Dendritic cell treated with granulocyte-macrophage colony-stimulating factor and Interleukin-4, amounts not matched to agents 40 ng/mL and 50 ng/mL, for 4 days (primary cell): ENCODE results near the gene NECTIN2.
"Not testable (repeated sequence)": the region's sequence is repeated elsewhere in the genome, so short reads cannot be mapped to it uniquely, and the experiment has no call there.

ENCODE experiments used
- H3K27ac Mint-ChIP-seq: one replicate; pipeline ENCODE4 v1.8.0; 2022; ENCODE audit warnings: mild to moderate bottlenecking, mixed read lengths
- H3K27me3 Mint-ChIP-seq: one replicate; pipeline ENCODE4 v1.8.0; 2022; ENCODE audit warnings: mild to moderate bottlenecking, mixed read lengths
- H3K36me3 Mint-ChIP-seq: one replicate; pipeline ENCODE4 v1.8.0; 2022; ENCODE audit warnings: low read depth, mixed read lengths
- H3K4me1 Mint-ChIP-seq: one replicate; pipeline ENCODE4 v1.8.0; 2022; ENCODE audit warnings: low read depth, mixed read lengths
- H3K4me3 Mint-ChIP-seq: one replicate; pipeline ENCODE4 v1.8.0; 2022; ENCODE audit warnings: mild to moderate bottlenecking, moderate library complexity, mixed read lengths
- H3K9me3 Mint-ChIP-seq: one replicate; pipeline ENCODE4 v1.8.0; 2022; ENCODE audit warnings: mixed read lengths
- intact Hi-C: fragments of 100-400 bp; cut with micrococcal nuclease; formaldehyde crosslinking; loops from one replicate; pipeline ENCODE4 v1.15.0; 2022

Gene NECTIN2

DNA sequence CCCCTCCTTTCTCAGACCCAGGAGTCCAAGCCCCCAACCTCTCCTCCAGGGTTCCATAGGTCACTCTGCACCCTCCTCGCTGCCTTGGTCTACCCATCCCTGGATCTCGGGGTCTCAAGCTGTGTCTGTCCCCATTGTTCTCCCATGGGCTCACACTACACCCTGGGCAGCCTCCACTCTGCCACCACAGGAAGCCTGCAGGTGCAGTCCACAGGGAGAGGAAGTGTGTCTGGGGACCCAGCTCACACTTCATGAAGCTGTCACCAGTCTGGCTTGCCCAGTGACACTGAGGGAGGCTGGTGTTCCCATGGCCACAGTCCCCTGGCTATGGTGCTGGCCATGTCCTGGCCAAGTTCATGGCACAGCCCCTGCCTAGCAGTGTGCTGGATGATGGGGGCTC, 5.3 kb downstream of the NECTIN2 start:
- intact Hi-C loops = no loop called here
- Mint-ChIP-seq H3K36me3 (peaks cover 41% of the 10 kb centered on the region), H3K4me1 (peaks cover 78% of the 10 kb centered on the region), H3K27me3 (no peaks in the 10 kb centered on the region), H3K4me3 (no peak overlapping the region), H3K27ac (peak overlapping the region; percentile 12), H3K9me3 (no peaks in the 10 kb centered on the region)

DNA sequence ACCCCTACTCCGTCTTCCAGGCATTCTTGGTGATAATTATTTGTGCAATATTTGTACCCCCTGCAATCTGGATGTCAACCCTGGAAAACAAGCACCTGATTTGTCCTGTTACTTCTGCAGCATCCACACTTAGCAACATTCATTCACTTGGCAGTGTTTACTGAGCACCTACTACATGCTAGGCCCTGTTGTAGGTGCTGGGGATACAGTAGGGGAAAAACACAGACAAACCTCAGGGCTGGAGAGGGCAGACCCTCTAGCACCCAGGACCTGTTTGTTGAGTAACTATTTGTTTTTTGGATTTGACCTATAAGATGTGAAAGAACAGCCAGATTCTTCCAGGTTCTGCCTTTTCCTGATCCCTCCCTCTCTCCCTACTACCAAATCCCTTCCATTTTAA, 9.5 kb downstream of the NECTIN2 start:
- Mint-ChIP-seq H3K27me3 (no peaks in the 10 kb centered on the region), H3K4me3 (no peak overlapping the region), H3K9me3 (no peaks in the 10 kb centered on the region), H3K27ac (peak overlapping the region; percentile 90), H3K4me1 (peaks cover 58% of the 10 kb centered on the region), H3K36me3 (peaks cover 47% of the 10 kb centered on the region)
- intact Hi-C loops = no loop called here

- Mint-ChIP-seq H3K27me3 (no peaks in the 10 kb centered on the region), H3K4me3 (peak overlapping the region; percentile 54), H3K36me3 (peaks cover 49% of the 10 kb centered on the region), H3K27ac (peak overlapping the region; percentile 90), H3K4me1 (peaks cover 49% of the 10 kb centered on the region), H3K9me3 (no peaks in the 10 kb centered on the region)
- intact Hi-C loops = no loop called here
Observed at GRCh38 chr19:44856421-44857083, 10.5 kb downstream of the NECTIN2 start.

DNA sequence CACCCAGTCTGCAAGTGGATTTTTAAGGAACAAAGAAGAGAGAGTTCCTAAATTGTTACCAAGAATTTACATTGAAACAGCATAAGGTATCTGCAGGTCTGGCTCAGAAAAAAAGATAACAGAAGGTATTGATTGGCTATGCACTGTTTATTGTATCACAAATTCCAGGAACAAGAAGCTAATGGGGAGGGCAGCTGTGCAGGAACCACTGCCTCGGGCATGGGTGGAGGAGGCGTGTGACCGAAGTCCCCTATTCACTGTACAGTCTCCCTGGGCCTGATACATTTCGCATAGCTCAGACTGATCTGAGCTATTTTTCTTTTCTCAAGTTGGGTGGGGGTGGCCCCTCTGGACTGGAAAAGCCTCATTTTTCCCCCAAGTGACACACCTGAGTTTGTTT, 11.7 kb downstream of the NECTIN2 start:
- intact Hi-C loops = no loop called here
- Mint-ChIP-seq H3K27me3 (no peaks in the 10 kb centered on the region), H3K27ac (peak overlapping the region; percentile 90), H3K4me1 (peaks cover 36% of the 10 kb centered on the region), H3K36me3 (peaks cover 52% of the 10 kb centered on the region), H3K9me3 (no peaks in the 10 kb centered on the region), H3K4me3 (no peak overlapping the region)

- H3K4me1 Mint-ChIP-seq = peaks cover 32% of the 10 kb centered on the region
- H3K4me3 Mint-ChIP-seq, intact Hi-C loops, H3K27me3 Mint-ChIP-seq, H3K9me3 Mint-ChIP-seq, H3K27ac Mint-ChIP-seq: not testable (repeated sequence)
- H3K36me3 Mint-ChIP-seq = peaks cover 64% of the 10 kb centered on the region
Observed at GRCh38 chr19:44861576-44861975, 15.5 kb downstream of the NECTIN2 start.

DNA sequence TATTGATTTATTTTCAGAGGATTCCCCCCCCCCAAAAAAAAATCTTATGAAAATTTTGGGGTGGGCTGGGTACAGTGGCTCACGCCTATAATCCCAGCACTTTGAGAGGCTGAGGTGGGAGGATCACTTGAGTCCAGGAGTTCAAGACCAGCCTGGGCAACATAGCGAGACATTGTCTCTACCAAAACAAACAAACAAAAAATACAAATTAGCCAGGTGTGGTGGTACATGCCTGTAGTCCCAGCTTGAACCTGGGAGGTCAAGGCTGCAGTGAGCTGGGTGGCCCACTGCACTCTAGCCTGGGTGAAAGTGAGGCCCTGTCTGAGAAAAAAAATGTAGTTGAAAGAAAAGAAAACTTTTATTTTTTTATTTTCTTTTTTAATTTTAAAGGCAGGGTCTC, 17.9 kb downstream of the NECTIN2 start:
- Mint-ChIP-seq H3K27me3 (no peaks in the 10 kb centered on the region), H3K9me3 (no peaks in the 10 kb centered on the region), H3K27ac (no peak overlapping the region), H3K4me1 (peaks cover 38% of the 10 kb centered on the region), H3K4me3 (no peak overlapping the region), H3K36me3 (peaks cover 78% of the 10 kb centered on the region)
- intact Hi-C loops = no loop called here

DNA sequence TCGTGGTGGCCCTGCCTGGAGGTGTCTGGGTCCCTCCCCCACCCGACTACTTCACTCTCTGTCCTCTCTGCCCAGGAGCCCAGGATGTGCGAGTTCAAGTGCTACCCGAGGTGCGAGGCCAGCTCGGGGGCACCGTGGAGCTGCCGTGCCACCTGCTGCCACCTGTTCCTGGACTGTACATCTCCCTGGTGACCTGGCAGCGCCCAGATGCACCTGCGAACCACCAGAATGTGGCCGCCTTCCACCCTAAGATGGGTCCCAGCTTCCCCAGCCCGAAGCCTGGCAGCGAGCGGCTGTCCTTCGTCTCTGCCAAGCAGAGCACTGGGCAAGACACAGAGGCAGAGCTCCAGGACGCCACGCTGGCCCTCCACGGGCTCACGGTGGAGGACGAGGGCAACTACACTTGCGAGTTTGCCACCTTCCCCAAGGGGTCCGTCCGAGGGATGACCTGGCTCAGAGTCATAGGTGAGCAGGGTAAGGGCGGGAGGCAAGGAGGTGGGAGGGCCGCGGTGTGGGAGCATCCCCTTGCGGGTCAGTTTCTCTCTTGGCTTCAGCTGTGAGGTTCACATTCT, 19.2 kb downstream of the NECTIN2 start:
- peak overlapping the region; percentile 55 for H3K27ac Mint-ChIP-seq
- peaks cover 48% of the 10 kb centered on the region for H3K4me1 Mint-ChIP-seq
- peaks cover 70% of the 10 kb centered on the region for H3K36me3 Mint-ChIP-seq
- H3K9me3 Mint-ChIP-seq = no peaks in the 10 kb centered on the region
- H3K4me3 Mint-ChIP-seq = no peak overlapping the region
- intact Hi-C loops = no loop called here
- H3K27me3 Mint-ChIP-seq = no peaks in the 10 kb centered on the region

- Mint-ChIP-seq H3K27ac (peak overlapping the region; percentile 81), H3K36me3 (peaks cover 67% of the 10 kb centered on the region), H3K4me1 (peaks cover 50% of the 10 kb centered on the region), H3K4me3 (no peak overlapping the region), H3K9me3 (no peaks in the 10 kb centered on the region), H3K27me3 (no peaks in the 10 kb centered on the region)
- intact Hi-C loops = no loop called here
Observed at GRCh38 chr19:44866664-44867063, 20.6 kb downstream of the NECTIN2 start.

GRCh38 chr19:44867578-44867977, 21.5 kb downstream of the NECTIN2 start:
- peaks cover 50% of the 10 kb centered on the region for H3K4me1 Mint-ChIP-seq
- H3K36me3 Mint-ChIP-seq = peaks cover 67% of the 10 kb centered on the region
- no peaks in the 10 kb centered on the region for H3K27me3 Mint-ChIP-seq

GRCh38 chr19:44869733-44870470, 23.8 kb downstream of the NECTIN2 start:
- H3K9me3 Mint-ChIP-seq = no peaks in the 10 kb centered on the region
- H3K27me3 Mint-ChIP-seq = no peaks in the 10 kb centered on the region
- peaks cover 50% of the 10 kb centered on the region for H3K4me1 Mint-ChIP-seq
- H3K36me3 Mint-ChIP-seq = peaks cover 80% of the 10 kb centered on the region
- intact Hi-C loops = loop anchor here (1.0 to 2.0 kb wide), 2 partner anchors 20 to 23 kb away; partner anchors contain the start of gene NECTIN2
- peak overlapping the region; percentile 7 for H3K4me3 Mint-ChIP-seq
- peak overlapping the region; percentile 81 for H3K27ac Mint-ChIP-seq

More at GRCh38 chr19:44867578-44867977, 21.5 kb downstream of the NECTIN2 start:
- intact Hi-C loops = no loop called here
- Mint-ChIP-seq H3K4me3 (no peak overlapping the region), H3K27ac (peak overlapping the region; percentile 81), H3K9me3 (no peaks in the 10 kb centered on the region)

- H3K4me3 Mint-ChIP-seq = no peak overlapping the region
- peak overlapping the region; percentile 38 for H3K27ac Mint-ChIP-seq
Observed at GRCh38 chr19:44871809-44872208, 25.7 kb downstream of the NECTIN2 start.

DNA sequence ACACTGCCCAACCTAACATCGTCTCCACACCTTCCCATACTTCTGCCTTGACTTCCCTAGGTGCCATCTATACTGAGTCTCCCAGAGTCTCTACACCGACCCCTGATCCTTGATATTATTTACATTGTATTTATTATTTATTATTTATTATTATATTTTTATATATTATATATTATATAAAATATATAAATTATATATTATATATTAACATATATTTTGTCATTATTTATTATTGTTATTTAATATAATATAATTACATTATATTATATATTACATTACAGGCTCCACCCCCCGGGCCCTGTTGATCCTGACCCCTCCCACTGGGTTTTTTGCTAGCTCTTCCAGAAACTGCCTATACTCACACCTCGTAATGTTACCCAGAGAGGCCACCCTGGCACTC, 26.6 kb downstream of the NECTIN2 start:
- peaks cover 41% of the 10 kb centered on the region for H3K4me1 Mint-ChIP-seq
- peaks cover 80% of the 10 kb centered on the region for H3K36me3 Mint-ChIP-seq
- H3K9me3 Mint-ChIP-seq = no peaks in the 10 kb centered on the region
- H3K4me3 Mint-ChIP-seq = no peak overlapping the region
- no peaks in the 10 kb centered on the region for H3K27me3 Mint-ChIP-seq
- intact Hi-C loops = no loop called here
- no peak overlapping the region for H3K27ac Mint-ChIP-seq

More at GRCh38 chr19:44871809-44872208, 25.7 kb downstream of the NECTIN2 start:
- no peaks in the 10 kb centered on the region for H3K27me3 Mint-ChIP-seq
- peaks cover 80% of the 10 kb centered on the region for H3K36me3 Mint-ChIP-seq
- H3K9me3 Mint-ChIP-seq = no peaks in the 10 kb centered on the region
- peaks cover 40% of the 10 kb centered on the region for H3K4me1 Mint-ChIP-seq
- intact Hi-C loops = no loop called here

GRCh38 chr19:44874317-44874716, 28.2 kb downstream of the NECTIN2 start:
- H3K4me1 Mint-ChIP-seq = peaks cover 26% of the 10 kb centered on the region
- H3K27ac Mint-ChIP-seq = no peak overlapping the region
- H3K36me3 Mint-ChIP-seq = peaks cover 91% of the 10 kb centered on the region
- H3K4me3 Mint-ChIP-seq = no peak overlapping the region
- no peaks in the 10 kb centered on the region for H3K27me3 Mint-ChIP-seq
- intact Hi-C loops = no loop called here
- H3K9me3 Mint-ChIP-seq = no peaks in the 10 kb centered on the region

DNA sequence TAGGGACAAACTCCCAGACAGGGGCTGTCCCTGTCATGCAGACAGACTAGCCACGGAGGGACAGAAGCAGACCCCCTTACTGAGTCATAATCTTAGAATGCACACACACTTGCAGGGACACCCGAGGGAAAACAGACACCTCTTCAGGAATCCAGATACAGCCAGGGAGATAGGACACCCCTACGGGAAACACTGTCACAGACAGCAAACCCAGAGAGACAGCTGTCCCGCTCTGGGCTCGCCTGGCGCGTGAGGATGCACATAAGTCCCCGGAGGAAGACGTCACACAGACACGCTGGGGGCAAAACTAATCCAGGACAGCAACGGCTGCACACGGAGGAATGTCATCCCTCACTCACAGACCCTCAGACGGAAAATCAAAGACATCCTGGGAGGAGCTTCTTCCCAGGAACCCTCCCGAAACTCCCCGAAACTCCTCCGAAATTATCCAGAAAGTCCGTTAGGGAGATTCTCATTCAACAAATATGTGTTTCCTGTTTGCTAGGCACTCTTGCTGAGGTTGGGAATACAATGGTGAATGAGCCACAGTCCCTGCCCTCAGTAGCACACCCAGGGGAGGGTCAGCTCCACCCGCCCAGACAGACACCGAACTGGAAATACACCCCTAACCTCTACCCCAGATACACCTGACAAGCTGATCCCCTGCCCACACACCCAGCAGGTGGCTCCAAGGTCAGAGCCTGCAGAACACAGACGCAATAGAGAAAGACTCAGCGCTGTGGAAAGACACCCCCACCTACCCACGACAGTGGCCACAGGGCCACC, 29.8 kb downstream of the NECTIN2 start:
- intact Hi-C loops = no loop called here
- no peak overlapping the region for H3K27ac Mint-ChIP-seq
- no peak overlapping the region for H3K4me3 Mint-ChIP-seq
- no peaks in the 10 kb centered on the region for H3K27me3 Mint-ChIP-seq
- peaks cover 93% of the 10 kb centered on the region for H3K36me3 Mint-ChIP-seq
- peaks cover 15% of the 10 kb centered on the region for H3K4me1 Mint-ChIP-seq
- no peaks in the 10 kb centered on the region for H3K9me3 Mint-ChIP-seq
